Stimulated activated naive CD8-positive, alpha-beta T cell treated with anti-CD3 and anti-CD28 coated beads, Interleukin-15, amount 100 ng/mL, for 72 hours (primary cell): Measurements from ENCODE around the gene COL11A1.
"Not testable (repeated sequence)": the region's sequence is repeated elsewhere in the genome, so short reads cannot be mapped to it uniquely, and the experiment has no call there.

Experiments
- ATAC-seq: fragments of 150-1000 bp; cut with Tn5 transposase; 2 replicates; pipeline ENCODE4 v1.10.0; 2021; ENCODE audit warnings: mild to moderate bottlenecking, moderate library complexity
- DNase-seq, 2 donors: peaks; one replicate each; pipeline ENCODE4 v3.0.0; 2021 to 2022
- H3K27ac Mint-ChIP-seq, 2 donors: one replicate each; pipeline ENCODE4 v1.8.0; 2022; ENCODE audit warnings: mild to moderate bottlenecking in 2 of 2, mixed read lengths in 2 of 2, moderate library complexity in 2 of 2
- H3K27me3 Mint-ChIP-seq: one replicate; pipeline ENCODE4 v1.8.0; 2022; ENCODE audit warnings: mixed read lengths
- H3K4me1 Mint-ChIP-seq: one replicate; pipeline ENCODE4 v1.8.0; 2022; ENCODE audit warnings: mild to moderate bottlenecking, mixed read lengths
- H3K4me3 Mint-ChIP-seq, 2 donors: one replicate each; pipeline ENCODE4 v1.8.0; 2022; ENCODE audit warnings: mild to moderate bottlenecking in 2 of 2, mixed read lengths in 2 of 2, moderate library complexity in 1 of 2
- H3K9me3 Mint-ChIP-seq, 2 donors: one replicate each; pipeline ENCODE4 v1.8.0; 2022; ENCODE audit warnings: mixed read lengths in 2 of 2

The COL11A1 gene

DNA sequence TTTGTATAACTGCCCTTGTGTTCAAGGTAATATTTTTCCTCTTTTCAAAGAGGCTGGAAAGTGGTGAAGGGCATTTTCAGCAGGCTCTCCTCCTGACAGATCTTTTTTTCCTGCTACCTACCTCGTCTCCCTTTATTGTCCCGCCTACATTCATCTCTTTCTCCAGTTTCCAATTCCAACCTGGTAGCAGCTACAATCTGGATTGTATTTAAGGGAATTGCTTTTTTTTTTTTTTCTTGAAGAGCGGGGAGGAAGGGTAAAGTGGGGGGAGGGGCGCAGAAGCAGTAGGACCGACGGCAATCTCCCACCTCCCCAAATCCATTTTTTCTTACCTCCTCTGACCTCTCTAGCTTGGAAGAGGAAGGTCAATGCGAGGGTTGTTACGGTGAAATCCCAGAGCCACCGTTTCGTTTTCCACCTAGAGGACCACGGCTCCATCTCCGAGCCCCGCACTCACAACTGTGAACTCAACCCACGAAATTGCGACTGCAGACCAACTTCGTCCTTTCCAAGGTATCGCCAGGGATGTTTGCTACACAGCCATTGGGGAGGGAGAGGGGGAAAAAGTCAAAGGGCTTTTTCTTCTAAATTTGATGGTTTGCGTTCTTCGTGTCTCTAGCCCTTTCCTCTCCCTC, 464 bp downstream of the COL11A1 start:
- peaks cover 16% of the 10 kb centered on the region for H3K4me1 Mint-ChIP-seq
- DNase-seq (no peak), ATAC-seq (no peak)
- H3K27me3 Mint-ChIP-seq: peaks cover 35% of the 10 kb centered on the region
- H3K9me3 Mint-ChIP-seq: peaks cover 0 to 6% of the 10 kb centered on the region in 2 donors
- H3K27ac Mint-ChIP-seq: no peak overlapping the region
- H3K4me3 Mint-ChIP-seq: peak overlapping the region in 1 of 2 donors; percentile 23

DNA sequence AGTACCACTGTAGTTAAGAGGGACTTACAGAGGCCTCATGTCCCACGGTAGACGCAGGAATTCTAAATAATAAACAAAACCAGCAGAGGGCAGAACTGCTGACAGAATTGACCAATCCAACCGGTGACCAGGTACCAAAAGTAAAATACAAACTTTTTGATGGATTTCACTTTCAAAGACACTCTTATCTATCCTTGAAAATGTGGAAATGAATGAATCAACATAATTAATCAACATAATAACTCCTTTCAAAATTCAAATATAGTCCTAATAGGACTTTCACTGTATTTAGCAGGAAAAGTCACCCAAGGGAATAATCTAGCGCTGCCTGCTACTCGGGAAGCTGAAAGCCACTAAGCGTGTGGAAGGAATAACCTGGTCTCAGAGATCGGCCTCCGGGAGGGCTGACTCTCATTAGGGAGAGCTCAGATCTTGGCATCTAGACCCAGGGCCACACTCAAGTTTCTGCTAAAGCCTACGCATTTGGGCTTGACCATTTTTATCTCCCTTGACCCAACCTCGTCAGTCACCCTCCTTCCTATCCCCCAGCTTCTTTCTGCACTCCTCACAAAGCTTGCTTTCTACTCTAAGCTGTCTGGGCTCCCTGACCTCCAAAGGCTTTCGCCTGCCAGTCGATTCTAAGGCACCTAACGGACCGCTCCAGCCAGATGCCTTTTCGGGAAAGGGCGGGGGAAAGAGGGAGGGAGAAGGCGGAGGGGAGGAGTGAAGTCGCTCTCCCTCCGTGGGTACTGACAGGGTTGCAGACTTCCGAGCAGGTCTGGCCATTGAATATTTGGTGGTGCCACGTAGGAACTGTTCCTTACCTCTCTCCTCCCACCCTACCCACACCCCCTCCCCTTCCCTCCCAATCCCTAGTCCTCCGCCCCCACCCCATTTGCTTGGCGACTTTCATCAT, 1.6 kb downstream of the COL11A1 start:
- H3K4me3 Mint-ChIP-seq: peak overlapping the region in 1 of 2 donors; percentile 35

DNA sequence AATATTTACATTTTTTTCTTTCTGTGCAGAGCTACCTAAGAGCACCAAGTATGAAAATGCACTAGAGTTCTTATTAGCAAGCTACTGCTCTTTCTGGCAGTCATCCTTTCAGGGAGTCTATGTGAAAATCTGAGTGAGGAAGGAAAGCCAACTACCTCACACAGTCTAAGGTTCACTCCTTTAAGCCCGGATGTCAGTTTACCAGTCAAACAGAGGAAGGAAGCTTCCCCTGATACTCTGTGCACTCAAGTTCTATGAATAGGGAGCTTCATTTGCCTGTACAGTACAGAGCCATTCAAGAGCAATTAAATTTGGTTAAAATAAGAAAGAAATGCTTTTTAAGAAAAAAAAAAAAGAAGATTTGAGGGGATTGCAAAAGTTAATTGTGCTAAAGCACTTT, 6.9 kb downstream of the COL11A1 start:
- DNase-seq (no peak), ATAC-seq (no peak)
- Mint-ChIP-seq H3K27ac (no peak overlapping the region), H3K4me1 (no peaks in the 10 kb centered on the region), H3K9me3 (peaks cover 0 to 8% of the 10 kb centered on the region in 2 donors), H3K4me3 (no peak overlapping the region), H3K27me3 (peaks cover under 1% of the 10 kb centered on the region)

More for the DNA sequence above, 1.6 kb downstream of the COL11A1 start:
- Mint-ChIP-seq H3K27me3 (peaks cover 35% of the 10 kb centered on the region), H3K9me3 (peaks cover 0 to 6% of the 10 kb centered on the region in 2 donors), H3K4me1 (peaks cover 16% of the 10 kb centered on the region), H3K27ac (no peak overlapping the region)
- ATAC-seq: peak; percentile 18
- DNase-seq: peak in 1 of 2 donors; percentile 2

DNA sequence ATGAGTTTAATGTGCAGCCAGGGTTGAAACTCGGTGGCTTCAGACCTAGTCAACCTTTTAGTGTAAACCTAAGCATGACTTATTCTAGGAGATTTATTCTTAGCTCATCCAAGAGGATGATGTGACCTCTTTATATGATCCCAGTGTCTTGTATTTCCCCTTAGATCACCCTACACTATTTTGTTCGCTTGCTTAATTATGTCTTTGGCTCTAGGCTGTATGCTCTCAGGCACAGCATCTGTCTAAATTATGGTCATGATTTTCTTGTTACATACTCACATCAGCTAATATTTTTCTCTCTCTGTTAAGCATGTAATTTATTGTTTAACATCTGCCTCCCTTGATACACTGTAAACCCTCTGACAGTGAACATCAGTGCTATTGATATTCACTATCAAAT, 19.1 kb downstream of the COL11A1 start:
- Mint-ChIP-seq H3K4me1 (no peaks in the 10 kb centered on the region), H3K27ac (no peak overlapping the region), H3K9me3 (peaks cover 0 to 11% of the 10 kb centered on the region in 2 donors), H3K27me3 (no peaks in the 10 kb centered on the region), H3K4me3 (no peak overlapping the region)
- ATAC-seq (no peak), DNase-seq (no peak)

DNA sequence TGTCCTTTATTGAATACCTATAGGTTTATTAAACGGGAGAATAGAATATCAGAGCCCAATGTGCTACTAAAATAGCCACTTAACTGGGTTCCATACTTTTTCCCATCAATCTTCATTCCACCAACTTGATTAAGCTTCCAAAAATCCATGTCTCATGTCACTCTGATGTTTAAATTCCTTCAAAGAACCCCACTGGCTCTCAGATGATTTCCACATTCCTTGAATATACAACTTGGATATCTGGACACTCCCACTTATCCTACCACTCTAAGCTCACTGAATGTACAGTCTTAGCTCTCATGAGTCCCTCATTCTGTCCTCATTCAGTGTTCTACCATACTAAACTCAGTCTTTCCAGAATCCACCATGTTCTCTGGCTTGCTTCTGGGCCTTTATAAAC, 21.1 kb downstream of the COL11A1 start:
- no peak overlapping the region for H3K4me3 Mint-ChIP-seq
- H3K27me3 Mint-ChIP-seq: no peaks in the 10 kb centered on the region
- no peak for ATAC-seq
- H3K27ac Mint-ChIP-seq: no peak overlapping the region
- no peaks in the 10 kb centered on the region for H3K4me1 Mint-ChIP-seq
- no peak for DNase-seq
- peaks cover 0 to 11% of the 10 kb centered on the region in 2 donors for H3K9me3 Mint-ChIP-seq

DNA sequence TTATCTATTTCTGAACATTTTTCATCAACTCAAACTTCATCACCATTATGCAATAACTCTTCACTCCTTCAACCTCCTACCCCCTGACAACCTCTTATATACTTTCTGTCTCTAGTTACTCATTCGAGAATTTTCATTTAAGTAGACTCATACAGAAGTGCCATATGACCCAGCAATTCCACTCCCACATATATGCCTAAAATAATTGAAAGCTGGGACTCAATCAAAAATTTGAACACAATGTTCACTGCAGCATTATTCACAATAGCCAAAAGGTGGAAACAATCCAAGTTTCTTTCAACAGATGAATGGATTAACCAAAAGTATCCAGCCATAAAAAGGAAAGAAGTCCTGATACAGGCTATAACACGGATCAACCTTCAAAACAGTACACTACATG, 24.1 kb downstream of the COL11A1 start:
- ATAC-seq: no peak
- Mint-ChIP-seq H3K27ac (no peak overlapping the region), H3K4me1 (no peaks in the 10 kb centered on the region), H3K27me3 (no peaks in the 10 kb centered on the region), H3K4me3 (no peak overlapping the region), H3K9me3 (peaks cover 0 to 11% of the 10 kb centered on the region in 2 donors)
- DNase-seq: no peak

DNA sequence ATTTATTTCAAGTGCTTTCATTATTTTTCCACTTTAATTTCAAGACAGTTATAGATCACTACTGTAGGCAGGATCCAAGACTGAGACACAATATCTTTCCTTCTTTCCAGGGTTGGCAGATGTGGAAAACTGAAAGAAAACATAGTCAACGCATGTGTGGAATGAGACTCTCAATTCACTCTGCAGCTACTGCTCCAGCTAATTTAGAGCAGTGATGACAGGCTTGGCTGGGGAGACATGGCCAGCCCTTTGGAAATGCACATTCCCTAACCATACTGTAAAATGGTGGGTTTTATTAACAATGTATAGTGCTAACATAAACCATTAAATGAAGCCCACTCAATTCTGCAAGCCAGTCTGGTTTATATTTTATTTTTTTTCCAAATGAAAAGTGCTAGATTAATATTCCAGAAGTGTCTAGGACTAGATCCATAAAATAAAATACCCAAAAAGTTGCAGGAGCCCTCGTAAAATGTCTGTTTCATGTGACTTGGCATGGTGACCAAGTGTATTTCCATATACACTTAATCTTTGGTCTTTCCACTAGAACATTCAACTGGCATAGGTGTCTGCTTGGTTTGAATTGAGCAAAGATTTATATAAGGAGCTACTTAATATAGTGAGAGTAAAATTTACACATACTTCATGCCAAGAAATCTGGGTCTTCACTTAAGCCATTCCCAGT, 32.9 kb downstream of the COL11A1 start:
- ATAC-seq: no peak
- no peak overlapping the region for H3K27ac Mint-ChIP-seq

DNA sequence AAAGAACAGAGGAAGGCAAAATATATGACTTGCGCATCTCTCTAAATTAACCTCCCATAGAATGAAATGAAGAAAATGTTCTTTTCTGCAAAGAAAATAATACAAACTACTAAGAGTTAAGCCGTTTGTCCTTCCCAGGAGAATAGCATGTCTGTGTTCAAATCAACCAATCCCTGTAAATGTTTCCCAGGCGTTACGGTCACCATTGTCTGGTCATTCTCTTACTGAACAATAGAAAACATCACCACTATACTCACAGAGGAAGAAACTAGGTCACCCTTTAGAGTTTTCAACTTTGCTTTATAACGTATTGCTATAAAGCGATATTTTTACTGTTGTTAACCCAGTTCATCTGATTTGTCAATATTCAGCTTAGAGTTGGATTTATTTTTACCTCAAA, 34.1 kb downstream of the COL11A1 start:
- Mint-ChIP-seq H3K9me3 (no peaks in the 10 kb centered on the region), H3K4me3 (no peak overlapping the region)

More for the DNA sequence above, 32.9 kb downstream of the COL11A1 start:
- H3K4me3 Mint-ChIP-seq: no peak overlapping the region
- no peaks in the 10 kb centered on the region for H3K4me1 Mint-ChIP-seq
- H3K27me3 Mint-ChIP-seq: no peaks in the 10 kb centered on the region
- DNase-seq: no peak
- H3K9me3 Mint-ChIP-seq: no peaks in the 10 kb centered on the region

DNA sequence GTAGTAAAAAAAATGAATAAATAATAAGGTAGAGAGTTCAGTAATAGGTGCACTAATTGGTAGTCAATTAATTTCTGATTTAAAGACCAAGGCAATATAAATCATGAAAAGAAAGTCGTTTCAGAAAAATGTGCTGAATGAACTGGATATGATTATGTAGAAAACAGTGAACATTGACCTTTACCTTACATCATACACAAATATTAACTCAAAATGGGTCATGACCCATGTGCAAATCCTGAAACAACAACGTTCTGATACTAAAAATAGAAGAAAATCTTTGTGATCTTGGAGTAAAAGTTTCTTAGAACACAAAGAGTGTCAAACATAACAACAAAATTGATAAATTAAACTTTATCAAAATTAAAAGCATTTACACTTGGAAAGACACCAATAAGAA, 39.1 kb downstream of the COL11A1 start:
- no peaks in the 10 kb centered on the region for H3K4me1 Mint-ChIP-seq

More for the DNA sequence above, 34.1 kb downstream of the COL11A1 start:
- DNase-seq (no peak), ATAC-seq (no peak)
- Mint-ChIP-seq H3K27ac (no peak overlapping the region), H3K4me1 (no peaks in the 10 kb centered on the region), H3K27me3 (no peaks in the 10 kb centered on the region)

DNA sequence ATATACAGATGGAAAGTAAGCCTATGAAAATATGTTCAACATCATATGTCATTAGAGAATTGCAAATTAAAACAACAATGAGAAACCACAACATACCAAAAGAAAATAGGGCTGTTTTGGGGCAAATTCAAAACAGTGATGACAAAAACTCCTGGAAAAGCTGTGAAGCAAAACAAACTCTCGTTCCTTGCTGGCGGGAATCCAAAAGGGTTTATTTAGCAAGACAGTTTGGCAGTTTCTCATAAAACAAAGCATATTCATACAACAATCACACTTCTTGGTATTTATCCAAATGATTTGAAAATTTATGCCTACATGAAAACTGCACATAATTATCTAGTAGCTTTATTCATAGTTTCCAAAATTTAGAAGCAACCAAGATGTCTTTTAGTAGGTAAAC, 44.4 kb downstream of the COL11A1 start:
- Mint-ChIP-seq H3K9me3 (no peaks in the 10 kb centered on the region), H3K27ac (no peak overlapping the region), H3K27me3 (no peaks in the 10 kb centered on the region), H3K4me1 (no peaks in the 10 kb centered on the region), H3K4me3 (no peak overlapping the region)
- ATAC-seq (no peak), DNase-seq (no peak)

More for the DNA sequence above, 39.1 kb downstream of the COL11A1 start:
- Mint-ChIP-seq H3K27me3 (no peaks in the 10 kb centered on the region), H3K27ac (no peak overlapping the region), H3K9me3 (no peaks in the 10 kb centered on the region), H3K4me3 (no peak overlapping the region)
- no peak for DNase-seq
- ATAC-seq: no peak

DNA sequence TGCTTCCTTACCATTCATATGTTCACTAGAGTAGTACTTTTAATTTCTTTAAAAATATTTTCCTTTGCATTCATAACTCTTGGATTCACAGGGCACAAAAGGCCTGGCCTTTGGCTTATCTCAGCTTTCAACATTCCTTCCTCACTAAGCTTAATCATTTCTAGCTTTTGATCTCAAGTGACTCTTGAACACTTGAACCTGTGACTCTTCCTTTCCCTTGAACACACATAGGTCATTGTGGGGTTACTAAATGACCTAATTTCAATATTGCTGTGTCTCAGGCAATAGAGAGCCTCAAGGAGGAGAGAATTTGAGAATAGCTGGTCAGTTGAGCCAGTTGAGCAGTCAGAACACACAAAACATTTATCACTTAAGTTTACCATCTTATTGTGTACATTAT, 49.9 kb downstream of the COL11A1 start:
- Mint-ChIP-seq H3K4me1 (no peaks in the 10 kb centered on the region), H3K9me3 (no peaks in the 10 kb centered on the region), H3K4me3 (no peak overlapping the region), H3K27me3 (no peaks in the 10 kb centered on the region), H3K27ac (no peak overlapping the region)
- DNase-seq: no peak
- no peak for ATAC-seq

DNA sequence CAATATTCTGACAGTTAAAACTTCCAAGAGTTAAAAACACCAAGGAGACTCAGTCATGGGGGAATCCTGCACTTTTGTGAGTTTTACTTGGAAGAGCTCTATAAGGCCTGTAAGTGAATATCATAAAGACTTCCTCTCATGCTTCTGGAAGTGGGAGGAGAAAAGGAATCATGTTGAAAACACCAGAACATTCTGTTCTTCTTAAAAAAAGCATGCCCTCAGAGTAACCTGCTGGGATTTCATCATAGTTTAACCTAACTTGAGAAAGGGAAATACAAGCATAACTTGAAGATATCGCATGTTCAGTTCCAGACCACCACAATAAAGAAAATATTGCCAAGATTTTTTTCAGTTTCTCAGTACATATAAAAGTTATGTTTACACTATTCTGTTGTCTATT, 51.9 kb downstream of the COL11A1 start:
- no peak for DNase-seq
- Mint-ChIP-seq H3K27ac (no peak overlapping the region), H3K9me3 (peaks cover 0 to 10% of the 10 kb centered on the region in 2 donors), H3K4me1 (no peaks in the 10 kb centered on the region), H3K4me3 (no peak overlapping the region), H3K27me3 (no peaks in the 10 kb centered on the region)
- ATAC-seq: no peak

DNA sequence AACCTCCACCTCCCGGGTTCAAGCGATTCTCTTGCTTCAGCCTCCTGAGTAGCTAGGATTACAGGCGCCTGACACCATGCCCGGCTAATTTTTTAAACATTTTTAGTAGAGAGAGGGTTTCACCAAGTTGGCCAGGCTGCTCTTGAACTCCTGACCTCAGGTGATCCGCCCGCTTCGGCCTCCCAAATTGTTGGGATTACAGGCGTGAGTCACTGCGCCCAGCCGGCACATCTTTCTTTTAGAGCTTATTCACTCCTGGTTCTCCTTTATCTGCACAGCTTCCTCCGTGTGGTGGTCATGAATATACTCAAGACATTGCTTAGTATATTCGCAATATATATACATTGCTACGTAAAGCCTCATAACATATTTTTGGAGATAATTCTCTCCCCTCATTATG, 80.2 kb downstream of the COL11A1 start:
- not testable (repeated sequence) for DNase-seq, H3K27me3 Mint-ChIP-seq, H3K9me3 Mint-ChIP-seq, H3K4me3 Mint-ChIP-seq, H3K27ac Mint-ChIP-seq, H3K4me1 Mint-ChIP-seq, ATAC-seq

DNA sequence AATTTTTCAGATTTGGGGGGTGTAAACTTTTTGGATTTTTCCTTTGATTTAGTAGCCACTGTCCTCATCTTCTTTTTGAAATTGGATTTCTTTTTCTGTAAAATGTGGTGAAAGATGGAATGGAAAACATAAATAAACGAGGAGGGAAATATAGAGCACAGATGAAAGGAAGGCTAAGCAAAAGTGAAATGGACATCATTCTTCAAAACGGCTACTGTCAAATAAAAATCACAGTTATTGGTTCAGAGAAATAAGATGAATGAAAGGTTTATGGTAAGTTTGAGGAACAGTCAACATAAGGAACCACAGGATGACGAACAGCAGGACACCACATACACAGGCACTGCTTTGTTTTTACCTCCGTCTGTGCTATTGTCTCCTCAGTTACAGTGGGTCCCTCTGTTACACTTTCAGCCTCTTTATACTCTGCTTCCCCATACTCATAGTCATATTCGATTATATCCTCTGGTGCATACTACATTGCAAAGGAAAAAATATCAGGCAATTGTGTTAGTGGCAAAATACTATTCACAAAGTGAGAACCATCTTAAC, 82.4 kb downstream of the COL11A1 start:
- DNase-seq (no peak), ATAC-seq (no peak)
- H3K4me1 Mint-ChIP-seq: no peaks in the 10 kb centered on the region
- no peak overlapping the region for H3K4me3 Mint-ChIP-seq
- no peaks in the 10 kb centered on the region for H3K9me3 Mint-ChIP-seq
- no peaks in the 10 kb centered on the region for H3K27me3 Mint-ChIP-seq
- no peak overlapping the region for H3K27ac Mint-ChIP-seq

DNA sequence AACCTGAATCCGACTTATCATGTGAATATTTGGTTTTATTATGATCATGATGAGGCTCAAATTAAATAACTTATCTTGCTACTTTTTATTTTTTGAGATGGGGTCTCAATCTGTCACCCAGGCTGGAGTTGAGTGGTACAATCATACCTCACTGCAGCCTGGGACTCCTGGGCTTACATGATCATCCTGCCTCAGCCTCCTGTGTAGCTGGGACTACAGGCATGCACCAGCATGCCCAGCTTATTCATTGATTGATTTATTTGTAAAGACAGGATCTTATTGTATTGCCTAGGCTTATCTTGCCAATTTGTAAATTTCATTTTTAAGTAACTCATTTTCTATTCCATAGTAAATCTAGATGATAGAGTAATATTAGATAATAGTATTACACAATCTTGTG, 84.3 kb downstream of the COL11A1 start:
- H3K9me3 Mint-ChIP-seq: no peaks in the 10 kb centered on the region
- no peaks in the 10 kb centered on the region for H3K4me1 Mint-ChIP-seq
- no peak overlapping the region for H3K4me3 Mint-ChIP-seq
- no peak overlapping the region for H3K27ac Mint-ChIP-seq
- no peak for DNase-seq
- no peaks in the 10 kb centered on the region for H3K27me3 Mint-ChIP-seq
- ATAC-seq: no peak
